Activated CD8-positive, alpha-beta memory T cell treated with anti-CD3 and anti-CD28 coated beads, Interleukin-2, amount 50 U/mL, for 4 hours (primary cell): ENCODE data around the gene SOCS7.

Source experiments
- DNase-seq: peaks from one replicate; pipeline ENCODE4 v3.0.0-alpha.2; 2020

The SOCS7 gene

DNA sequence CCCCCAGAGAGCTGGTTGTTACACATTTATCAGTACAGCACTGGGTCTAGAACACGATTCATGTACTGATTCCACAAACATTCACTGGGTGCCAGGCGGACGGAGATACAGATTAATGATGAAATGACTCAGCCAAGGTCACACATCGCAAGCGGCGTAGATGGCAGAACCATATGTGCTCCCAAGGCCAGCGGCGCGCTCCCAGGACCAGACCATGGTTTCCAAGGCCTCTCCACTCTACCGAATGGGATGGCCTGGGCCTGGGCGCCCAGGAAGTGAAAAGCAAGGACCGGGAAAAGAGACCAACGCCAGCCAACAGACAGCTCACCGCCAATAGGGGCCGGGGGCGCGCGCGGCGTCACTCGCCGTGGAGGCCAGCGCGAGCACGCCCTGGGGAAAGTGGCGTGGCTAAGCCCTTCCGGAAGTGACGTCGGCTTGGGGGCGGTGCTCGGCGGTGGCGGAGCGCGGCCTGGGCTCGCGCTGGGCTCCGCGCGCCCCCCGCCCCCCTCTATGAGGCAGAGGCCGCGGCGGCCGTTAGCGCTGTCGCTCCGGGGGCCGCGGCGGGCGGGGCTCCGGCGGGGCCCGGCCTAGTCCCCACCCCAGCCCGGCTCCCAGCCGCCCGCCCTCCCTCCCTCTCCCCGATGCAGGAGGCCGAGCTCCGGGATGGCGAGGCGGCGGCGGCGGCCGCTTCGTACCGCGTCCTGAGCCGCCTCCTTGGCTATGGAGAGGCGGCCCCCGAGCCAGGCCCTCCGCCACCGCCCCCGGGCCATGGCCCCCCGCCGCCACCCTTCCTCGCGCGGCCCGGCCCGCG is at the start of gene SOCS7:
SOCS7 (plus strand) TSS at position 433 of the 811 bp plus-strand sequence; CDS start at position 642, 209 bp downstream.
- peak; percentile 97 for DNase-seq

GRCh38 chr17:38315497-38315896 is 36.1 kb upstream of the SOCS7 start:
- no peak for DNase-seq

DNA sequence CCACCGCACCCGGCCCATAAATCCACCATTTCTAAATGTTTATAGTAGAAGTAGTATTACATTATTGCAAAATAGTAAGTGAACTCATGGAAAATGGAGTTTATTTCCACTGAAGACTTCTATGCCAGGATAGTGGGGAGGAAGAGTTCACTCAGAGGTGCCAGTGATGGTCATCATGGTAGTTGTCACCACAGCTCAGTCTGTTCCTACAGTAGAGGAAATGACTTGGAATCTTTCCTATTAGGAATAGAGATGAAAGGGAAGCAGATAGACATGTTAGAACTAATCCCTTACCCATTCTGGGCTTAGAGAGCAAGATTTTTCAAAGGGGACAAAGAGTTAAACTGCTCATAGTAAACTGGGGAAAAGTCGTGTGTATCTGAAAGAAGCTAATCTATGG is 34.6 kb upstream of the SOCS7 start:
- no peak for DNase-seq

GRCh38 chr17:38320482-38320881 is 31.2 kb upstream of the SOCS7 start:
- no peak for DNase-seq

DNA sequence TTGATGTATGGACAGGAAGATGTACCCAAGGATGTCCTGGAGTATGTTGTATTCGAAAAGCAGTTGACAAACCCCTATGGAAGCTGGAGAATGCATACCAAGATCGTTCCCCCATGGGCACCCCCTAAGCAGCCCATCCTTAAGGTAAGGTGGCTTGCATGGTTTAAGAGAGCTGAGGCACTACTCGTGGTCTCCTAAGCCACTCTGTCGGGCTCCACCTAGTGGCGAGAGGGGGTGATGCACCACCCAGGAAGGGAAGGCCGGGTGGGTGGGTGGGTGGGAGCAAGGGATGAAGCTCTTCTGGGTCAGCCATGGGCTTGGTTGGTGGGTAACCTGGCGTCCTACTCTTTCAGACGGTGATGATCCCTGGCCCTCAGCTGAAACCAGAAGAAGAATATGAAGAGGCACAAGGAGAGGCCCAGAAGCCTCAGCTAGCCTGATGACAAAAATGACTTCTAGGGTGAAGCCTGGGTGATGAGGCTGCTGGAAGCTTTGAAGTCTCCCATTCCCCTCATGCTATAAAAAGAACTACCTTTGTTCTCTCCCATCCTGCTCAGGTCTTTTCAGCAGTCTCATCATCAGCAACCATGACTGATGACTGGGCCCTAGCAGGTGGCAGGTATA is 29.4 kb upstream of the SOCS7 start:
- peak; percentile 76 for DNase-seq

DNA sequence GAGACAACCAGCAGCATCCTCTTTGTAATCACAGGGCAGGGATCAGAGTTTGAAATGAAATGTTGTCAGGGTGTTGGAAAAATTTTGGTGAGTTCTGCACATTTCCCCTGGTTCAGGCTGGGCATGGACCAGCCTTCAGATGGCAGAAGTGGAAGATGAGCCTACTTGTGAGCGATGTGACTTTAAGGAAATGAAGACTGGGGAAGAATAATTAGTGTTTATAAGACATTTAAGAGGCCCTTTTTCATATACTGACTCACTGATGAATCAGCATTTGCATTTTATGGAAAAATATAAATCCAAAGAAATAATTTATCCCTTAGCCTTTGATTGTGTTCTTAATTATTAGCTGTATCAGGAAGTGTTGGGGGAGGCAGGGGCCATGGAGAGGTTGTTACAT is 28.7 kb upstream of the SOCS7 start:
- no peak for DNase-seq

DNA sequence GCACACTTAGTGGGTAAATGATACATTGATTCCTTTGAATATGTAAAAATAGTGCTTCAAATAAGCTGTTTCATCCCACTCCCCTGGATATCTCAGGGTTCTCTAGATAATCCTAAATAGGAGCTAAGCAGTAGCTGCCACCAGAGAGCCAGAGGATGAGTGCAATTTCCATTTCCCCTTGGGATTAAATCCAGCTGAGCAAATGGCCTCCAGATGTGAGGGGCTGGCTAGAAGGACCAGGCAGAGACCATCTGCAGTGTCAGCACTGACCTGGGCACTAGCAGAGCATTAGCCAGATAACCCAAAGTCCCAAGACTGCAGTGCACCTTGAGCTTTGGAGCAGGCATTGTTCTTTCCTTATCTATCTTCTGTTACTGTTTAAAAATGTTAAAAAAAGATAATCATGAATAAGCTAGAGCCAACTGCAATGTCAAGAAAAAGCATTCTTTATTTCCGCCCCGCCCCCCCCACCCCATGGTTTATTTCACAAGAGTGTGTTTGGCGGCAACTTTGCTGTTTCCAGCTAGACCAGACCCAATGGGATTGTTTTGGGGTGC is 27.4 kb upstream of the SOCS7 start:
- no peak for DNase-seq

- no peak for DNase-seq
Observed at GRCh38 chr17:38324772-38325171, 26.9 kb upstream of the SOCS7 start.

DNA sequence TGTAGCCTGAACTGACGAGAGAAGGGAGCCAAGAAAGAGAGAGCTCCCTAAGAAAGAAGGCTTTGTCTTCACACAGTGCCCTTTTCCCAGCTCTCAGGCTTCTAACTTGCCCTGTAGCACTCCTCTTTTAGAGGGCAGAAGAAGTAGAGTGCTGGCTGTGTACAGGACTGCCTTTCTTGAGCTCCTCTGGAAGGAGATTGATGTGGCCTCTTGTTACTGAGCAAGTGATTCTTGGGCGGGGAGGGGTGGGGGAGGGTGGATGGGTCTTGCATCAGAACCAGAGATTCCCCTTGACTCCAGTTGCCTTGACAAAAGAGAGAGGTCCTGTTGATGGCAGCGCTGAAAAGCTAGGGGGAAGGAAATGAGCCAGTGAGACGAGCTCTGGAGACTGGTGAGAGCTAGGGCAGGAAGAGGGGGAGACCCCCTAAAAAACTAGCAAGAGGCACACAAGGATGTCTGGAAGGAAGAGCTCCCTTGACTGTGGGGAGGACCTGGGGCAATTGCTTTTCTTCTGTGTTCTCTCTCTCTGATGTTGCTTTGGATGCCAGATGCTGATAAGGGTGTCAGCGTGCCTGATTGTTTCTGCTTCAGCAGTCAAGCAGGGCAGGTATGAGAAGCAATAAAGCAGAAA is 26.3 kb upstream of the SOCS7 start:
- no peak for DNase-seq

- DNase-seq: no peak
Observed at GRCh38 chr17:38326996-38327792, 24.4 kb upstream of the SOCS7 start.

DNA sequence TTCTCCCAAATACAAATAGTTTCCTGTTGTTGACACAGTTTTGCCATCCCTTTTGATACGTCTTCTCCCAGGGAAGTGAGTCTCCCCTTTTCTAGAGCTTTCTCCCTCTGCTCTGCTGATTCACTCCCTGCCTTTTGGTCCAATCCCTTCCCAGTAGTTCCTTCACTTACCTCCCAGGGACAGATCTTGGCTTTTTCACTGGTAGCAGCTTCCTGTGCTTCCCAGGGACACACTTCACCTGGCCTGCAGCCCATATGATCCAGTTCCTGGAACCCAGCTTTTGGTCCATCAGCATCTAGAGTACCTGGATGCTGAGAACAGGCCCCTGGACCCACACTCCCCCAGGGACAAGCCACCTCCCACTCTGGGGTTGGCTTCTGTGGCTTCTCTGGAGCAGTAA is 23.7 kb upstream of the SOCS7 start:
- no peak for DNase-seq

DNA sequence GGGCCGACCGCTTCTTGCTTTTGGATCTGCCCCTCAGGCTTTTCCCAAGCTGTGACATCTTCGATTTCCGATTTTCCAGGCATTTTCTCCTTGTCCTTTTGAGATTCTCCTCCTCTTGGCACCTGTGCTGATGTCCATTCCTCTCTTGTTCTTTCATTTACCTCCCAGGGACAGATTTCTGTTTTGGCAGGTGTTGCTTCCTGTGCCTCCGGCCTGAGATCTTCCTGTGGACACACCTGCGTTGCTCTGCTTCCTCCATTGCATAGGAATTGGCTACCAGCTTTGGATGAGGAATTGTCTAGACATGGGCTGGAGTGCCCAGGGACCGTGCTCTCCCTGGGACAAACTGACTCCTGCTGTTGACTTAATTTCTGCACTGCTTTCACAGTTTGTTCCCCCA is 23.0 kb upstream of the SOCS7 start:
- no peak for DNase-seq

GRCh38 chr17:38329284-38329683 is 22.4 kb upstream of the SOCS7 start:
- no peak for DNase-seq

GRCh38 chr17:38329808-38330730 is 21.6 kb upstream of the SOCS7 start:
- DNase-seq: no peak

- DNase-seq: no peak
Observed at GRCh38 chr17:38330941-38331411, 20.7 kb upstream of the SOCS7 start.

DNA sequence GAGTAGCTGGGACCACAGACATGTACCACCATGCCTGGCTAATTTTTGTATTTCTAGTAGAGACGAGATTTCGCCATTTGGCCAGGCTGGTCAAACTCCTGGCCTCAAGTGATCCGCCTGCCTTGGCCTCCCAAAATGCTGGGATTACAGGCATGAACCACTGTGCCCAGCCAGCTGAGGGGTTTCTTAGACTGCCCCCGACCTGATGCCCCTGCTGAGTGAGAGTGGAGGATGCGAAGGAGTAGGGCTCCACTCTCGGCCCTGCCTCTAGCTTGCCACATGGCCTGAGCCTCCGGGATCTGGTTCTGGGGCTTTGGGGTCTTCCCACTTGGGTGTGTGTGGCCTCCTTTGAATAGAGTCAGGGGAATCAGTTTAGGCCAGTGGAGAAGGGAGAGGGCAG is 18.9 kb upstream of the SOCS7 start:
- DNase-seq: no peak

DNA sequence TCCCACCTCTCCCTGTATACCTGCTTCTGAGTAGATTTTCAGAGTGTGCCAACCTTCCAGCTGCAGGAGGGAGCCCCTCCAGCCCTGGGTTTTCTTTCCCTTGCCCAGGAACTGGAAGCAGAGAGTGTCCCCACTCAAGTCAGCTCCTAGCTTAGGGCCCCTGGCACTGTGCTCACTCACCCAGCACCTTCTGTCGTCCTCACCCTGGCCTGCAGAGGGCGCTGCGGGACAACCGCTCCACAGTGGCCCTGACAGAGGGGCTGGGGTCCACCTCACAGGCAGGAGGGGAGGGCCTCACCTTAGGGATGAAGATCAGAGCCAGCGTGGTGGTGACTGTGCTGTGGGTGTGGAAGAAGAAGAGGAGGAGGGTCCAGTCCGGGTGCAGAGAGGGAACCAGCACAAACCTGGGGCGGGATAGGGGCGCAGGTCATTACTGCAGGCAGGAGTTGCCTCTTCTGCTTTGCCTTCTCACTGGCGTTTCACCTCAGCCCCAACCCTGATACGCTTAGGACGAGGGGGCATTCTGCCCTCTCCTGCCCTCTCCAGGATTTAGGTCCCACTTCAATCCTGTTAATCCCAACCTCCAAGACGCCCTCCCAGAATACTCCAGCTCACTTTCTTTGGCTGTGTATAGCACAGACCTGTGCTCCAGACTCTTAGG is 17.9 kb upstream of the SOCS7 start:
- DNase-seq: peak; percentile 23

GRCh38 chr17:38334480-38335364 is 16.9 kb upstream of the SOCS7 start:
- no peak for DNase-seq

GRCh38 chr17:38336838-38337237 is 14.8 kb upstream of the SOCS7 start:
- DNase-seq: no peak

DNA sequence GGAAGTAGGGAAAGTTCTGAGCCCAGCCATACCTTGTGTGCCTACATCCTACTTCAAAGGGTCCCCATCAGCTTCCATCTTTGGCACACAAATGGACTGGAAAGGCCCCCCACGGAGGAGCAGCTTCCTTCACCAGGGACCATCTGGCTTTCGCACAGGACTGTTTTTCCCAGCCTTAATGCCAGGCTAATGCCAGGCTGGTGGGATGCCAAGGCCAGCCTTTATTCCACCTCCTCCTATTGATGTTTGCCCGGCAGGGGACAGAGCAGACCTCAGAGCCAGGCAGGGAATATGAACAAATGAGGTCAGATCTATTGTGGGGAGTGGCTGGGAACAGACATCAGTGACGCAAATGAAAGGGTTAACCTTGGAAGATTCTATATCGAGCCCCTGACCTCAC is 13.6 kb upstream of the SOCS7 start:
- DNase-seq: no peak
